Measurements from ENCODE around the gene NEK9. TPM values are rescaled to one million over a fixed set of nuclear protein-coding genes. Genes with fewer than 3 reads are reported as not detected.

NEK9 gene
- total and polyA plus RNA-seq, 2 donors (not counting 3 experiments of a cell fraction or from before 2014, with no cell fraction given), result 22.1 to 65.1 TPM

GRCh38 chr14:75143761-75144527, 17.1 kb upstream of the NEK9 start:
- POLR2A ChIA-PET, result no interaction called here
- H3K9ac ChIP-seq (replicated peaks; ENCODE audit: extremely low read depth, insufficient read depth, low read length), result no peak overlapping the region

GRCh38 chr14:75142494-75142893, 15.6 kb upstream of the NEK9 start:
- FAIRE-seq (no peak), DNase-seq (ENCODE audit: low read depth, low spot score) (no peak)
- H3K36me3 ChIP-seq (ENCODE audit: control insufficient read depth in 2 of 2, extremely low read depth in 1 of 2, insufficient read depth in 2 of 2, low read length in 2 of 2), result peaks cover 0 to 3% of the 10 kb centered on the region in 2 experiments
- no peaks in the 10 kb centered on the region for H4K20me1 ChIP-seq (replicated peaks; ENCODE audit: control insufficient read depth, extremely low read depth, insufficient read depth, low read length)
- ChIA-PET CTCF (interaction anchor here (1.0 to 10.9 kb wide), 6 partner anchors 31 to 418 kb away, joined by 3 to 175 read pairs (median 4); no protein-coding TSS in a partner anchor), POLR2A (no interaction called here)
- H3K27ac ChIP-seq (ENCODE audit: insufficient read depth, low read depth, low read length), result no peak overlapping the region
- H3K79me2 ChIP-seq (ENCODE audit: control insufficient read depth, insufficient read depth, low read length), result peaks cover 51% of the 10 kb centered on the region
- H3K27me3 ChIP-seq (ENCODE audit: control insufficient read depth in 2 of 2, insufficient read depth in 2 of 2, low read length in 2 of 2), result no peaks in the 10 kb centered on the region
- BruUV-seq (replicated peaks), result no TSS peak
- H3K9me1 ChIP-seq (replicated peaks; ENCODE audit: control insufficient read depth, extremely low read depth, insufficient read depth, low read length), result no peaks in the 10 kb centered on the region
- no peak overlapping the region for H3K9ac ChIP-seq (replicated peaks; ENCODE audit: extremely low read depth, insufficient read depth, low read length)
- H3K4me1 ChIP-seq (ENCODE audit: control insufficient read depth, extremely low read depth, insufficient read depth, low read length), result no peaks in the 10 kb centered on the region
- no peaks in the 10 kb centered on the region for H3K9me3 ChIP-seq (replicated peaks; ENCODE audit: control insufficient read depth, insufficient read depth, low read length)
- TF ChIP-seq POLR2AphosphoS5 (IDR thresholded peaks at IDR 0.05; ENCODE audit: insufficient read depth, low read depth, low read length) (no peak), CTCF (IDR thresholded peaks at IDR 0.05; ENCODE audit: extremely low read depth in 1 of 2, insufficient read depth in 1 of 2, low read depth in 1 of 2, low read length in 2 of 2) (no peak), EZH2 (IDR thresholded peaks at IDR 0.05; ENCODE audit: borderline replicate concordance, low read depth, low read length, severe bottlenecking) (no peak), FOS (IDR thresholded peaks at IDR 0.05; ENCODE audit: borderline replicate concordance, insufficient read depth, low read length) (no peak), JUN (IDR thresholded peaks at IDR 0.05; ENCODE audit: borderline replicate concordance, insufficient read depth, insufficient read length, low read depth) (no peak), POLR2A (IDR thresholded peaks at IDR 0.05; ENCODE audit: low read depth, low read length) (no peak), MYC (IDR thresholded peaks at IDR 0.05; ENCODE audit: low read depth, low read length) (no peak), GATA2 (IDR thresholded peaks at IDR 0.05; ENCODE audit: insufficient read depth, insufficient read length, low read depth, low read length) (no peak)
- TF ChIP-seq, protein P1, sequence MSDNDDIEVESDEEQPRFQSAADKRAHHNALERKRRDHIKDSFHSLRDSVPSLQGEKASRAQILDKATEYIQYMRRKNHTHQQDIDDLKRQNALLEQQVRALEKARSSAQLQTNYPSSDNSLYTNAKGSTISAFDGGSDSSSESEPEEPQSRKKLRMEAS (IDR thresholded peaks at IDR 0.05; ENCODE audit: insufficient read depth, insufficient read length), result no peak
- intact Hi-C loops (cut with micrococcal nuclease) (loop anchor here (1.0 kb wide), 1 partner anchor 154 kb away; no protein-coding TSS in a partner anchor), dilution Hi-C loops (cut with MboI; ENCODE audit: extremely low pct_ligation_motif_present, low sequenced_read_pairs) (loop anchor here (25.0 kb wide), 1 partner anchor 145 kb away; the partner anchor contains the start of gene FOS)
- H3K4me3 ChIP-seq (replicated peaks in 1 of 3; ENCODE audit: insufficient read depth in 1 of 3, low read depth in 1 of 3, low read length in 3 of 3), result no peak overlapping the region
- no peak overlapping the region for H2AFZ ChIP-seq (ENCODE audit: low read depth, low read length)
- no peak overlapping the region for H3K4me2 ChIP-seq (ENCODE audit: insufficient read depth, low read length)

More at GRCh38 chr14:75143761-75144527, 17.1 kb upstream of the NEK9 start:
- TF ChIP-seq EZH2 (IDR thresholded peaks at IDR 0.05; ENCODE audit: borderline replicate concordance, low read depth, low read length, severe bottlenecking), result no peak
- TF ChIP-seq POLR2AphosphoS5 (IDR thresholded peaks at IDR 0.05; ENCODE audit: insufficient read depth, low read depth, low read length), result no peak
- TF ChIP-seq FOS (IDR thresholded peaks at IDR 0.05; ENCODE audit: borderline replicate concordance, insufficient read depth, low read length), result no peak
- CTCF ChIA-PET, result interaction anchor here (0.7 to 10.9 kb wide), 5 partner anchors 9 to 154 kb away, joined by 3 to 175 read pairs (median 3); no protein-coding TSS in a partner anchor
- Histone ChIP-seq H3K4me3 (replicated peaks in 1 of 3; ENCODE audit: insufficient read depth in 1 of 3, low read depth in 1 of 3, low read length in 3 of 3) (no peak overlapping the region), H2AFZ (ENCODE audit: low read depth, low read length) (no peak overlapping the region), H3K4me2 (ENCODE audit: insufficient read depth, low read length) (no peak overlapping the region), H3K9me3 (replicated peaks; ENCODE audit: control insufficient read depth, insufficient read depth, low read length) (no peaks in the 10 kb centered on the region), H4K20me1 (replicated peaks; ENCODE audit: control insufficient read depth, extremely low read depth, insufficient read depth, low read length) (no peaks in the 10 kb centered on the region), H3K27me3 (ENCODE audit: control insufficient read depth in 2 of 2, insufficient read depth in 2 of 2, low read length in 2 of 2) (no peaks in the 10 kb centered on the region), H3K79me2 (ENCODE audit: control insufficient read depth, insufficient read depth, low read length) (peaks cover 42% of the 10 kb centered on the region), H3K9me1 (replicated peaks; ENCODE audit: control insufficient read depth, extremely low read depth, insufficient read depth, low read length) (no peaks in the 10 kb centered on the region), H3K27ac (ENCODE audit: insufficient read depth, low read depth, low read length) (no peak overlapping the region), H3K36me3 (ENCODE audit: control insufficient read depth in 2 of 2, extremely low read depth in 1 of 2, insufficient read depth in 2 of 2, low read length in 2 of 2) (peaks cover 0 to 3% of the 10 kb centered on the region in 2 experiments), H3K4me1 (ENCODE audit: control insufficient read depth, extremely low read depth, insufficient read depth, low read length) (no peaks in the 10 kb centered on the region)
- no peak for FAIRE-seq
- no TSS peak for BruUV-seq (replicated peaks)
- intact Hi-C loops (cut with micrococcal nuclease) (no loop called here), dilution Hi-C loops (cut with MboI; ENCODE audit: extremely low pct_ligation_motif_present, low sequenced_read_pairs) (loop anchor here (25.0 kb wide), 1 partner anchor 143 kb away; the partner anchor contains the start of gene FOS)
- no peak for DNase-seq (ENCODE audit: low read depth, low spot score)
